HG02678 (cell line): ENCODE results near the gene INSL3.
"Not testable (repeated sequence)": the region's sequence is repeated elsewhere in the genome, so short reads cannot be mapped to it uniquely, and the experiment has no call there.

Experiments used
- ATAC-seq: cut with Tn5 transposase; IDR thresholded peaks from one replicate; pipeline ENCODE4 v1.9.1; 2021; ENCODE audit warnings: mild to moderate bottlenecking, moderate library complexity; ENCODE audit not compliant: unreplicated experiment

Gene INSL3

GRCh38 chr19:17790059-17790780 lies 31.1 kb downstream of the INSL3 start:
- ATAC-seq: no peak

- no peak for ATAC-seq
These were observed 32.7 kb downstream of the INSL3 start for GRCh38 chr19:17788632-17789031.

GRCh38 chr19:17787274-17787913 lies 33.9 kb downstream of the INSL3 start:
- no peak for ATAC-seq

GRCh38 chr19:17784201-17785008 lies 36.9 kb downstream of the INSL3 start:
- no peak for ATAC-seq

- not testable (repeated sequence) for ATAC-seq
These were observed 37.6 kb downstream of the INSL3 start for GRCh38 chr19:17783721-17784120.

- no peak for ATAC-seq
These were observed 40.5 kb downstream of the INSL3 start for GRCh38 chr19:17780781-17781180.

- ATAC-seq: no peak
These were observed 42.1 kb downstream of the INSL3 start for GRCh38 chr19:17778968-17779929.

GRCh38 chr19:17778251-17778967 lies 42.9 kb downstream of the INSL3 start:
- no peak for ATAC-seq

GRCh38 chr19:17777840-17778239 lies 43.5 kb downstream of the INSL3 start:
- ATAC-seq: not testable (repeated sequence)

- peak; percentile 70 for ATAC-seq
These were observed 45.1 kb downstream of the INSL3 start for GRCh38 chr19:17775991-17776803.

- ATAC-seq: no peak
These were observed 45.9 kb downstream of the INSL3 start for GRCh38 chr19:17775245-17775927.

GRCh38 chr19:17772172-17772571 lies 49.1 kb downstream of the INSL3 start:
- no peak for ATAC-seq

- ATAC-seq: no peak
These were observed 50.7 kb downstream of the INSL3 start for GRCh38 chr19:17770613-17771012.

GRCh38 chr19:17767559-17767958 lies 53.8 kb downstream of the INSL3 start:
- ATAC-seq: no peak

- ATAC-seq: no peak
These were observed 54.7 kb downstream of the INSL3 start for GRCh38 chr19:17766543-17767131.
